HL-60 (cell line): ENCODE data around the gene L3MBTL3.

Experiments used
- DNase-seq, 2 experiments: peaks; one replicate each; pipeline ENCODE4 v3.0.0-alpha.2; 2010 to 2020; ENCODE audit warnings: low read depth in 1 of 2, low spot score in 1 of 2
- H3K27ac ChIP-seq: fragments of 250-450 bp; sonication (Bioruptor Pico); replicated peaks from 2 replicates; pipeline ENCODE4 v1.5.1; 2020; ENCODE audit warnings: mild to moderate bottlenecking, moderate library complexity
- H3K27me3 ChIP-seq: fragments of 250-450 bp; sonication (Bioruptor Pico); 2 replicates; pipeline ENCODE4 v1.5.1; 2021; ENCODE audit warnings: mild to moderate bottlenecking, moderate library complexity; ENCODE audit not compliant: insufficient read depth, poor library complexity, severe bottlenecking
- H3K4me3 ChIP-seq: replicated peaks from 2 replicates; pipeline ENCODE4 v1.5.1; 2011; ENCODE audit warnings: mild to moderate bottlenecking, control low read depth, low read length; ENCODE audit not compliant: insufficient read depth
- GABPA ChIP-seq: IDR thresholded peaks from 2 replicates; pipeline ENCODE4 v1.6.1; 2012; ENCODE audit warnings: low read depth
- POLR2AphosphoS5 ChIP-seq: IDR thresholded peaks from 2 replicates; pipeline ENCODE4 v1.6.1; 2012; ENCODE audit warnings: low read depth
- SPI1 ChIP-seq: IDR thresholded peaks from 2 replicates; pipeline ENCODE4 v1.6.1; 2012; ENCODE audit warnings: low read depth, mild to moderate bottlenecking, borderline replicate concordance
- TF ChIP-seq, protein P1 (sequence below): IDR thresholded peaks from one replicate; pipeline ENCODE4 v1.5.1; 2011; ENCODE audit warnings: low read length, control low read depth, inconsistent platforms; ENCODE audit not compliant: insufficient read depth
- TF ChIP-seq, protein P2 (sequence below): IDR thresholded peaks from 2 replicates; pipeline ENCODE4 v1.6.1; 2012; ENCODE audit warnings: low read depth; ENCODE audit not compliant: insufficient replicate concordance

The L3MBTL3 gene

DNA sequence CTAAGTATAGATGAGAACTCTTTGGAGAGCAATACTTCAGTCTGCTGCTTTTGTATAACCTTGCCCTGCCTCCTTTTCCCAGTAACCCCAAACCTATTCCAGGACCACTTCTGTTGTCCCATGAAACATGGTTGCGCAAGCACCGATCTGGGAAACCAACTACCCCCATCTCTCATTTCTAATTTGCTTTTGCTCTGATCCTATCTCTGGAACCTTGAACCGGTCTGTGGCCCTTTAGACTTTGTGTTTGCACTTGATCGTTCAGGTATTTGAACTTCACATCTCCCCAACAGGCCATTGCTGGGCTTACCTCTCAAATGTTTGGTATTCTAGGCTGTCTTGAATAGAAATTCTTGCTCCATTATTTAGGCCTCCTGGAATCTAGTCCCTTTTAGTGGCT, 25.0 kb downstream of the L3MBTL3 start:
- TF ChIP-seq GABPA (no peak), SPI1 (no peak), POLR2AphosphoS5 (no peak)
- TF ChIP-seq, protein P1, sequence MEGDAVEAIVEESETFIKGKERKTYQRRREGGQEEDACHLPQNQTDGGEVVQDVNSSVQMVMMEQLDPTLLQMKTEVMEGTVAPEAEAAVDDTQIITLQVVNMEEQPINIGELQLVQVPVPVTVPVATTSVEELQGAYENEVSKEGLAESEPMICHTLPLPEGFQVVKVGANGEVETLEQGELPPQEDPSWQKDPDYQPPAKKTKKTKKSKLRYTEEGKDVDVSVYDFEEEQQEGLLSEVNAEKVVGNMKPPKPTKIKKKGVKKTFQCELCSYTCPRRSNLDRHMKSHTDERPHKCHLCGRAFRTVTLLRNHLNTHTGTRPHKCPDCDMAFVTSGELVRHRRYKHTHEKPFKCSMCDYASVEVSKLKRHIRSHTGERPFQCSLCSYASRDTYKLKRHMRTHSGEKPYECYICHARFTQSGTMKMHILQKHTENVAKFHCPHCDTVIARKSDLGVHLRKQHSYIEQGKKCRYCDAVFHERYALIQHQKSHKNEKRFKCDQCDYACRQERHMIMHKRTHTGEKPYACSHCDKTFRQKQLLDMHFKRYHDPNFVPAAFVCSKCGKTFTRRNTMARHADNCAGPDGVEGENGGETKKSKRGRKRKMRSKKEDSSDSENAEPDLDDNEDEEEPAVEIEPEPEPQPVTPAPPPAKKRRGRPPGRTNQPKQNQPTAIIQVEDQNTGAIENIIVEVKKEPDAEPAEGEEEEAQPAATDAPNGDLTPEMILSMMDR: no peak
- TF ChIP-seq, protein P2, sequence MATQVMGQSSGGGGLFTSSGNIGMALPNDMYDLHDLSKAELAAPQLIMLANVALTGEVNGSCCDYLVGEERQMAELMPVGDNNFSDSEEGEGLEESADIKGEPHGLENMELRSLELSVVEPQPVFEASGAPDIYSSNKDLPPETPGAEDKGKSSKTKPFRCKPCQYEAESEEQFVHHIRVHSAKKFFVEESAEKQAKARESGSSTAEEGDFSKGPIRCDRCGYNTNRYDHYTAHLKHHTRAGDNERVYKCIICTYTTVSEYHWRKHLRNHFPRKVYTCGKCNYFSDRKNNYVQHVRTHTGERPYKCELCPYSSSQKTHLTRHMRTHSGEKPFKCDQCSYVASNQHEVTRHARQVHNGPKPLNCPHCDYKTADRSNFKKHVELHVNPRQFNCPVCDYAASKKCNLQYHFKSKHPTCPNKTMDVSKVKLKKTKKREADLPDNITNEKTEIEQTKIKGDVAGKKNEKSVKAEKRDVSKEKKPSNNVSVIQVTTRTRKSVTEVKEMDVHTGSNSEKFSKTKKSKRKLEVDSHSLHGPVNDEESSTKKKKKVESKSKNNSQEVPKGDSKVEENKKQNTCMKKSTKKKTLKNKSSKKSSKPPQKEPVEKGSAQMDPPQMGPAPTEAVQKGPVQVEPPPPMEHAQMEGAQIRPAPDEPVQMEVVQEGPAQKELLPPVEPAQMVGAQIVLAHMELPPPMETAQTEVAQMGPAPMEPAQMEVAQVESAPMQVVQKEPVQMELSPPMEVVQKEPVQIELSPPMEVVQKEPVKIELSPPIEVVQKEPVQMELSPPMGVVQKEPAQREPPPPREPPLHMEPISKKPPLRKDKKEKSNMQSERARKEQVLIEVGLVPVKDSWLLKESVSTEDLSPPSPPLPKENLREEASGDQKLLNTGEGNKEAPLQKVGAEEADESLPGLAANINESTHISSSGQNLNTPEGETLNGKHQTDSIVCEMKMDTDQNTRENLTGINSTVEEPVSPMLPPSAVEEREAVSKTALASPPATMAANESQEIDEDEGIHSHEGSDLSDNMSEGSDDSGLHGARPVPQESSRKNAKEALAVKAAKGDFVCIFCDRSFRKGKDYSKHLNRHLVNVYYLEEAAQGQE: no peak
- Histone ChIP-seq H3K4me3 (no peak overlapping the region), H3K27ac (no peak overlapping the region), H3K27me3 (no peaks in the 10 kb centered on the region)
- DNase-seq: no peak

DNA sequence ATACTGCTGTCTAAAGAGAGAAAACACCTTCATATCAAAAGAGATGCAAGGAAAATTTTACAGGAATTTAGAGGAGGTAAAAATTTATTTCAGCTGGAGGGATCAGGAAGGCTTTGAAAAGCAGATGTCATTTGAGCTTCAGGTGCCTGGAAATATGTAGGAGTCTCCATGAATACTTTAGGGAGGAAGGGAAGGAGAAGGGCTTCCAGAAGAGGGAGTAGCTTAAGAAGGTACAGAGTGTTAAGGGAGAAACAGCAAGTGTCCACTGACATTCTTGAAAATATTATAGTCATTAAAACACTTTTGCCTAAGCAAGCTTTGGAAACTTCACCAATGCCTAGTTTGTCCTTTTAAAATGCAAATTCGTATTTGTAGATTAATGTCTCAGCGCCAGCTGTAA, 27.2 kb downstream of the L3MBTL3 start:
- Histone ChIP-seq H3K27ac (no peak overlapping the region), H3K27me3 (no peaks in the 10 kb centered on the region), H3K4me3 (no peak overlapping the region)
- TF ChIP-seq, protein P2: no peak
- TF ChIP-seq GABPA: no peak
- TF ChIP-seq, protein P1: no peak
- TF ChIP-seq POLR2AphosphoS5: no peak
- no peak for TF ChIP-seq SPI1
- no peak for DNase-seq

DNA sequence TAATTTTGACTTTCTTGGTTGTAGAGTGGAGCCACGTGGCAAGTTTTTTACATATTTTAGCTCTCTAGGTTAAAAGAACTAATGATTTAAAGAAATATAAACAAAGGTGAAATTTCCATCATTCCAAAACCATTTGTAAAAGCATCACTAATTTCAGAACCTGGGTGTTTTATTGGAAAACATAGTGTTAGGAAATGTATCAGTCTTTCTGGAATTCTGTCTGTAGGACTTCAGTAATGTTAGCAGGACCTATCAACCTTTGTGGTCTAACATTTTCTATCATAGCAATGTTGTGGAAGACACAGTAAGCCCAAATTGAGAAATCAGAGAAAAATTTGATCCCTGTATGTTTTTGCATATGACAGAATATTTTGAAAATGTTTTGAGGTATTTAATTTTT, 28.3 kb downstream of the L3MBTL3 start:
- no peaks in the 10 kb centered on the region for H3K27me3 ChIP-seq
- no peak for TF ChIP-seq POLR2AphosphoS5
- TF ChIP-seq GABPA: no peak
- TF ChIP-seq, protein P2: no peak
- TF ChIP-seq, protein P1: no peak
- no peak for TF ChIP-seq SPI1
- DNase-seq: no peak
- no peak overlapping the region for H3K4me3 ChIP-seq
- H3K27ac ChIP-seq: no peak overlapping the region
